IMR-90 (cell line): ENCODE results near the gene SUGT1. TPM values are rescaled to one million over a fixed set of nuclear protein-coding genes. Genes with fewer than 3 reads are reported as not detected.

Experiments used
- ATAC-seq: fragments of 200-7000 bp; cut with Tn5 transposase; 2 replicates; pipeline ENCODE4 v1.9.1; 2020; ENCODE audit warnings: low read depth, mild to moderate bottlenecking, moderate library complexity
- BruUV-seq: library from RNA; stranded (reverse); fragments of 400-500 nt; replicated peaks from 2 replicates; lab custom pipeline; 2021; lab: Mats Ljungman, UMichigan
- CTCF ChIA-PET: fragments of 300-600 bp; formaldehyde crosslinking; extraction: SDS; loops from one replicate; lab custom pipeline; 2021; ENCODE audit warnings: antibody characterized with exemption; lab: Yijun Ruan, JAX
- POLR2A ChIA-PET: fragments of 300-600 bp; sonication (Branson Sonifier 250); formaldehyde crosslinking; loops from one replicate; lab custom pipeline; 2022; ENCODE audit warnings: antibody characterized with exemption; ENCODE audit not compliant: unreplicated experiment; lab: Charles Lee
- DNase-seq: peaks from one replicate; pipeline ENCODE4 v3.0.0; 2013
- H2AFZ ChIP-seq: replicated peaks from 2 replicates; pipeline ENCODE3; 2013; ENCODE audit warnings: low read length, mild to moderate bottlenecking; ENCODE audit not compliant: poor library complexity
- H2AK5ac ChIP-seq: 2 replicates; pipeline ENCODE4 v1.6.1; 2013; ENCODE audit warnings: low read depth, low read length, inconsistent platforms
- H2AK9ac ChIP-seq: replicated peaks from 2 replicates; pipeline ENCODE3; 2013; ENCODE audit warnings: mild to moderate bottlenecking, low read depth, low read length, moderate library complexity; ENCODE audit not compliant: poor library complexity
- H2BK120ac ChIP-seq: 2 replicates; pipeline ENCODE4 v1.6.1; 2013; ENCODE audit warnings: low read depth, low read length, inconsistent platforms
- H2BK15ac ChIP-seq: 3 replicates; pipeline ENCODE4 v1.6.1; 2013; ENCODE audit warnings: low read depth, low read length, inconsistent platforms
- H2BK20ac ChIP-seq: 2 replicates; pipeline ENCODE4 v1.6.1; 2013; ENCODE audit warnings: low read depth, mild to moderate bottlenecking, inconsistent platforms, low read length, moderate library complexity
- H2BK5ac ChIP-seq: 2 replicates; pipeline ENCODE4 v1.6.1; 2013; ENCODE audit warnings: mild to moderate bottlenecking, low read depth, low read length, inconsistent platforms; ENCODE audit not compliant: poor library complexity, severe bottlenecking
- H3K14ac ChIP-seq: replicated peaks from 2 replicates; pipeline ENCODE4 v1.6.1; 2013; ENCODE audit warnings: low read depth, low read length, inconsistent platforms
- H3K18ac ChIP-seq: 2 replicates; pipeline ENCODE4 v1.6.1; 2013; ENCODE audit warnings: low read depth, low read length, control low read depth
- H3K23ac ChIP-seq: 2 replicates; pipeline ENCODE4 v1.6.1; 2013; ENCODE audit warnings: low read depth, low read length, inconsistent platforms
- H3K27ac ChIP-seq: 2 replicates; pipeline ENCODE4 v1.5.1; 2013; ENCODE audit warnings: mild to moderate bottlenecking, control low read depth, low read length; ENCODE audit not compliant: insufficient read depth
- H3K27me3 ChIP-seq: 2 replicates; pipeline ENCODE4 v1.6.1; 2013; ENCODE audit warnings: low read length; ENCODE audit not compliant: control insufficient read depth, insufficient read depth
- H3K36me3 ChIP-seq: 2 replicates; pipeline ENCODE4 v1.6.1; 2013; ENCODE audit warnings: low read length, mixed read lengths; ENCODE audit not compliant: control insufficient read depth, insufficient read depth
- H3K4ac ChIP-seq: 2 replicates; pipeline ENCODE4 v1.6.1; 2013; ENCODE audit warnings: low read depth, low read length, inconsistent platforms
- H3K4me1 ChIP-seq: 2 replicates; pipeline ENCODE4 v1.6.1; 2013; ENCODE audit warnings: low read length, mixed read lengths; ENCODE audit not compliant: control insufficient read depth, insufficient read depth
- H3K4me2 ChIP-seq: 2 replicates; pipeline ENCODE4 v1.6.1; 2013; ENCODE audit warnings: low read depth, mild to moderate bottlenecking, control low read depth, low read length, moderate library complexity
- H3K4me3 ChIP-seq: 2 replicates; pipeline ENCODE4 v1.5.1; 2013; ENCODE audit warnings: low read depth, mild to moderate bottlenecking, control low read depth, low read length, moderate library complexity; ENCODE audit not compliant: insufficient read depth
- H3K56ac ChIP-seq: 2 replicates; pipeline ENCODE4 v1.6.1; 2013; ENCODE audit warnings: low read length, inconsistent platforms; ENCODE audit not compliant: insufficient read depth; ENCODE audit errors: extremely low read depth
- H3K79me1 ChIP-seq, 2 experiments: 2 replicates each; pipeline ENCODE4 v1.6.1; 2013; ENCODE audit warnings: low read length in 2 of 2, inconsistent platforms in 1 of 2, low read depth in 1 of 2
- H3K9ac ChIP-seq: 2 replicates; pipeline ENCODE4 v1.6.1; 2013; ENCODE audit warnings: low read depth, low read length, control low read depth
- H3K9me1 ChIP-seq: 2 replicates; pipeline ENCODE4 v1.6.1; 2013; ENCODE audit warnings: low read length, inconsistent platforms; ENCODE audit not compliant: insufficient read depth
- H3K9me3 ChIP-seq: 2 replicates; pipeline ENCODE4 v1.6.1; 2013; ENCODE audit warnings: low read length; ENCODE audit not compliant: control insufficient read depth, insufficient read depth
- H4K20me1 ChIP-seq: 2 replicates; pipeline ENCODE4 v1.6.1; 2013; ENCODE audit warnings: low read length, inconsistent platforms; ENCODE audit not compliant: insufficient read depth
- H4K5ac ChIP-seq: 2 replicates; pipeline ENCODE4 v1.6.1; 2013; ENCODE audit warnings: mild to moderate bottlenecking, low read depth, low read length, control low read depth
- H4K8ac ChIP-seq, 2 experiments: 2 replicates each; pipeline ENCODE4 v1.6.1; 2013; ENCODE audit warnings: low read depth in 2 of 2, low read length in 2 of 2, control low read depth in 1 of 2, inconsistent platforms in 1 of 2
- H4K91ac ChIP-seq: 2 replicates; pipeline ENCODE4 v1.6.1; 2013; ENCODE audit warnings: low read depth, low read length, inconsistent platforms; ENCODE audit not compliant: insufficient read depth
- CEBPB ChIP-seq: IDR thresholded peaks from 2 replicates; pipeline ENCODE4 v1.6.1; 2012; ENCODE audit warnings: low read depth, low read length, improper control_type of control experiment
- CTCF ChIP-seq: conservative IDR thresholded peaks from 2 replicates; pipeline ENCODE4 v1.5.1; 2012; ENCODE audit warnings: mild to moderate bottlenecking, low read depth, low read length, improper control_type of control experiment
- MAZ ChIP-seq: IDR thresholded peaks from 2 replicates; pipeline ENCODE4 v1.6.1; 2012; ENCODE audit warnings: low read depth, mild to moderate bottlenecking, low read length, improper control_type of control experiment, moderate library complexity, borderline replicate concordance
- MXI1 ChIP-seq: IDR thresholded peaks from 2 replicates; pipeline ENCODE4 v1.6.1; 2012; ENCODE audit warnings: low read depth, mild to moderate bottlenecking, low read length, moderate library complexity, borderline replicate concordance
- POLR2A ChIP-seq: IDR thresholded peaks from 2 replicates; pipeline ENCODE4 v1.6.1; 2012; ENCODE audit warnings: mild to moderate bottlenecking, low read depth, low read length
- RAD21 ChIP-seq: IDR thresholded peaks from 2 replicates; pipeline ENCODE4 v1.6.1; 2012; ENCODE audit warnings: low read length, improper control_type of control experiment
- RCOR1 ChIP-seq: IDR thresholded peaks from 2 replicates; pipeline ENCODE4 v1.6.1; 2012; ENCODE audit warnings: mild to moderate bottlenecking, low read length, improper control_type of control experiment; ENCODE audit not compliant: insufficient replicate concordance
- WGBS, 2 experiments: methylation state at CpG; one replicate each; pipeline versions ENCODE4 v1.1.5 to v1.1.7; 2013; ENCODE audit warnings: missing lambda C conversion rate in 2 of 2; ENCODE audit not compliant: insufficient read length in 1 of 2; ENCODE audit errors: extremely low coverage in 2 of 2; 5-methylcytosine and 5-hydroxymethylcytosine counted together
- dilution Hi-C: fragments of 300-500 bp; cut with HindIII; formaldehyde crosslinking; loops from one replicate; pipeline ENCODE4 v1.14.3; 2018; ENCODE audit warnings: low sequenced_read_pairs; ENCODE audit not compliant: unreplicated experiment
- in situ Hi-C: fragments of 300-500 bp; cut with MboI; formaldehyde crosslinking; loops from 3 replicates; pipeline ENCODE4 v1.14.3; 2019; ENCODE audit warnings: low sequenced_read_pairs, inconsistent platforms, mixed read lengths
- intact Hi-C: fragments of 100-400 bp; cut with micrococcal nuclease; formaldehyde crosslinking; loops from 2 replicates; pipeline ENCODE4 v1.10.0; 2022
- polyA plus RNA-seq, 3 experiments: library from polyadenylated mRNA; depleted of rRNA; stranded (reverse); fragments of >200 nt; gene quantifications; 2 replicates each; pipeline ENCODE4 v1.2.3, GENCODE V29; 2012; ENCODE audit warnings: low replicate concordance in 1 of 3
- total RNA-seq: library from RNA; depleted of rRNA; stranded (reverse); fragments of >200 nt; gene quantifications from 2 replicates; pipeline ENCODE4 v1.2.3, GENCODE V29; 2012

SUGT1 gene
- total and polyA plus RNA-seq, 2 of the 4 experiments (the other 2 are of a cell fraction): 21.5 to 24.6 TPM

DNA sequence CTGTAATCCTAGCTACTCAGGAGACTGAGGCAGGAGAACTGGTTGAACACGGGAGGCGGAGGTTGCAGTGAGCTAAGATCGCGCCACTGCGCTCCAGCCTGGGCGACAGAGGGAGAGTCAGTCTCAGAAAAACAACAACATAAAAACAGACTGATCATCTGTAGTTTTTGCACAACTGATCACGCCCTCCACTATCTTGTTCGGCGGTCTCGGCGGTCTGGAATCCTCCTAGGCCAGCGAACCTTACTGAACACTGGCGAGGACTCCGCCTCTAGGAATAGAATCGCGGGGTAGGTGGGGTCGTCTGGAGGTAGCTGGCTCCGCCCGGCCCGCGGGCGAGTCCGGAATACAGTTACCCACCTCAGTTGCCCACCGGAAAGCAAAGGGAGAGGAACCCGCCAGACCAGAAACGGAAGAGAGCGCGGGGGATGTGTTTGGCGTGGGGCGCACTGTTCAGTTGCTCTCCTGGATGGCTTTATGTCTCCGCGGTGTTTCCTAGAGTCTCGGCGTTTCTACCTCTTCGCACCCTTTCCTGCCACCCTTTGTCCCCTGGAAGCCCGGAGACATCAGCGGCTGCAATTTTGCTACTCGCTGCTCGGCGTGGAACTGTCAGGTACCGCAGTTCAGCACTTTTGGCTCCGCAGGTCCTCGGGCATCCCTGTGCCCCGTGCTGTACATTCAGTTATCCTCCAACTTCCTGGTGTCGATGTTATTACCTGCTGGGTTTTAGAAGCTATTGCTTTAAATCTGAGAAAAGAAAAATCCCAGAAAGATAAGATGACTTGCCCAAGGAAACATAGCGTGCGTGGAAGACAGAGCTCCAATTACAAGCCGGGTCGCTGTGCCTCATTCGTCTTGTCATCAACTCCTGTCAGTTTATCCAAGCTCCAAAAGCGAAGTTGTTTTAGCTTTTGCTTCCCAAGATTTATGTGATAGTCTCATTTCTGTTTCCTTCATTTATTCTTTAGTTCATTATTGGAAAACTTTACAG lies 35.3 kb upstream of the SUGT1 start:
- H3K56ac ChIP-seq: peak overlapping the region; percentile 81; the same call in 1 of the 2 replicates
- H4K5ac ChIP-seq: peak overlapping the region; percentile 89
- no TSS peak for BruUV-seq
- dilution Hi-C loops: no loop called here
- 2% methylated on average over 12 of the region's 51 CpGs; no CpG with 5 or more reads in 1 of the 2 experiments for WGBS, 2 experiments
- H4K20me1 ChIP-seq: no peaks in the 10 kb centered on the region
- intact Hi-C loops: no loop called here
- peak overlapping the region; percentile 79 for H3K4me2 ChIP-seq
- H3K4me3 ChIP-seq: peak overlapping the region; percentile 89
- peak overlapping the region; percentile 69; the same call in 2 of the 3 replicates for H2BK15ac ChIP-seq
- H3K27me3 ChIP-seq: no peaks in the 10 kb centered on the region
- peak overlapping the region; percentile 58; the same call in 1 of the 2 replicates for H3K23ac ChIP-seq
- in situ Hi-C loops: loop anchor here (25.0 kb wide), 1 partner anchor 520 kb away; no protein-coding TSS in a partner anchor
- H3K4me1 ChIP-seq: no peaks in the 10 kb centered on the region
- H3K9me3 ChIP-seq: no peaks in the 10 kb centered on the region
- peak overlapping the region; percentile 42 for H3K18ac ChIP-seq
- H3K9me1 ChIP-seq: peaks cover 9% of the 10 kb centered on the region; the same call in 1 of the 2 replicates
- ChIA-PET CTCF (interaction anchor here (0.7 kb wide), 1 partner anchor 15 kb away, joined by 4 read pairs; no protein-coding TSS in a partner anchor), POLR2A (interaction anchor here (0.5 to 0.7 kb wide), 3 partner anchors 32 to 482 kb away, joined by 3 to 24 read pairs (median 3); partner anchors contain the start of gene SUGT1)
- peak overlapping the region; percentile 91 for H4K91ac ChIP-seq
- no peak overlapping the region for H2AK5ac ChIP-seq
- H3K14ac ChIP-seq: peak overlapping the region; percentile 94
- H2BK5ac ChIP-seq: peak overlapping the region; percentile 68
- peak overlapping the region; percentile 78 for H3K4ac ChIP-seq
- no peaks in the 10 kb centered on the region for H3K36me3 ChIP-seq
- no peak overlapping the region for H2BK20ac ChIP-seq
- H2BK120ac ChIP-seq: no peak overlapping the region
- peak overlapping the region; percentile 88 for H3K9ac ChIP-seq
- H3K27ac ChIP-seq: peak overlapping the region; percentile 68
- H2AK9ac ChIP-seq: peak overlapping the region; percentile 4
- TF ChIP-seq RCOR1 (peak; percentile 23), CTCF (no peak), RAD21 (peak; percentile 35), POLR2A (peak; percentile 51; the same call in 1 of the 2 replicates), CEBPB (no peak), MAZ (peak; percentile 59; the same call in 1 of the 2 replicates), MXI1 (peak; percentile 23; the same call in 1 of the 2 replicates)
- H3K79me1 ChIP-seq: peaks cover 3 to 17% of the 10 kb centered on the region in 2 experiments; a peak in 3 of 4 replicates
- H2AFZ ChIP-seq: peak overlapping the region; percentile 97
- H4K8ac ChIP-seq: peak overlapping the region; percentile 86 to 92
- DNase-seq (peak; percentile 83), ATAC-seq (peak; percentile 97)
